A549 (cell line): Measurements from ENCODE around the gene HEG1. TPM values are rescaled to one million over a fixed set of nuclear protein-coding genes. Genes with fewer than 3 reads are reported as not detected.

Source experiments
- ATAC-seq, 2 experiments: fragments of 200-7000 bp in 1 of 2; fragments of >200 bp in 1 of 2; cut with Nextera tagmentation in 1 of 2; cut with Tn5 transposase in 1 of 2; 3 replicates each; pipeline versions ENCODE4 v1.8.0 to v1.9.1; 2018 to 2020; ENCODE audit warnings: mild to moderate bottlenecking in 1 of 2, moderate library complexity in 1 of 2
- CTCF ChIA-PET: fragments of 300-600 bp; sonication (Branson Sonifier 250); formaldehyde crosslinking; extraction: SDS; loops from one replicate; lab custom pipeline; 2021; ENCODE audit warnings: antibody characterized with exemption, inconsistent platforms; lab: Yijun Ruan, JAX
- POLR2A ChIA-PET: fragments of 350-600 bp; formaldehyde crosslinking; extraction: SDS; loops from one replicate; lab custom pipeline; 2021; ENCODE audit warnings: antibody characterized with exemption, inconsistent platforms; lab: Yijun Ruan, JAX
- DNase-seq, 2 experiments: peaks; one replicate each; pipeline versions ENCODE4 v3.0.0 to v3.0.0-alpha.2; 2011 to 2016; ENCODE audit warnings: low read depth in 1 of 2, low spot score in 1 of 2
- FAIRE-seq: peaks from 2 replicates; lab custom pipeline; 2011; peaks lifted over from hg19 to GRCh38; lab: Jason Lieb, UNC
- H3K27ac ChIP-seq, 2 experiments: fragments of >200 bp; sonication (Bioruptor Twin); formaldehyde crosslinking; 3 replicates each; pipeline ENCODE4 v1.5.1; 2016 to 2017
- H3K4me1 ChIP-seq: fragments of >200 bp; sonication (Bioruptor Twin); formaldehyde crosslinking; 3 replicates; pipeline ENCODE4 v1.6.1; 2016
- H3K4me2 ChIP-seq: fragments of >200 bp; sonication (Bioruptor Twin); formaldehyde crosslinking; 3 replicates; pipeline ENCODE4 v1.6.1; 2016
- H3K4me3 ChIP-seq: fragments of >200 bp; sonication (Bioruptor Twin); formaldehyde crosslinking; 3 replicates; pipeline ENCODE4 v1.5.1; 2016
- H3K9me3 ChIP-seq: fragments of >200 bp; sonication (Bioruptor Twin); formaldehyde crosslinking; 3 replicates; pipeline ENCODE4 v1.6.1; 2016
- CBX8 ChIP-seq: fragments of 200-600 bp; sonication (generic); IDR thresholded peaks from 2 replicates; pipeline ENCODE4 v1.6.1; 2016
- CHD2 ChIP-seq: fragments of 150-350 bp; IDR thresholded peaks from 2 replicates; pipeline ENCODE4 v1.6.1; 2014; ENCODE audit warnings: low read length; ENCODE audit not compliant: partially characterized antibody
- EP300 ChIP-seq, 2 experiments: fragments of >200 bp; sonication (Bioruptor Twin); formaldehyde crosslinking; IDR thresholded peaks; 2 replicates in 1 of 2; 3 replicates in 1 of 2; pipeline ENCODE4 v1.6.1; 2016 to 2017
- ESRRA ChIP-seq: fragments of 150-350 bp; IDR thresholded peaks from 2 replicates; pipeline ENCODE4 v1.6.1; 2014; ENCODE audit warnings: mild to moderate bottlenecking, low read length, borderline replicate concordance
- FOXS1 ChIP-seq: fragments of 250-450 bp; sonication (Bioruptor Pico); IDR thresholded peaks from 2 replicates; pipeline ENCODE4 v1.5.0; 2020; ENCODE audit warnings: mild to moderate bottlenecking, moderate library complexity
- HEYL ChIP-seq: fragments of 250-450 bp; sonication (Bioruptor Pico); IDR thresholded peaks from 2 replicates; pipeline ENCODE4 v1.8.0; 2021; ENCODE audit warnings: mild to moderate bottlenecking, moderate library complexity
- JUN ChIP-seq, 2 experiments: fragments of >200 bp; sonication (Bioruptor Twin); formaldehyde crosslinking; IDR thresholded peaks; 2 replicates in 1 of 2; 3 replicates in 1 of 2; pipeline ENCODE4 v1.6.1; 2016 to 2017
- JUNB ChIP-seq: fragments of >200 bp; sonication (Bioruptor Twin); formaldehyde crosslinking; IDR thresholded peaks from 2 replicates; pipeline ENCODE4 v1.6.1; 2016
- KDM5A ChIP-seq: fragments of 200-600 bp; sonication (generic); IDR thresholded peaks from 2 replicates; pipeline ENCODE4 v1.6.1; 2016; ENCODE audit warnings: antibody characterized with exemption, mild to moderate bottlenecking
- MYC ChIP-seq: IDR thresholded peaks from 2 replicates; pipeline ENCODE4 v1.6.1; 2012; ENCODE audit warnings: mild to moderate bottlenecking, inconsistent platforms, low read length, improper control_type of control experiment, borderline replicate concordance
- PHF8 ChIP-seq: fragments of 200-600 bp; sonication (generic); IDR thresholded peaks from 2 replicates; pipeline ENCODE4 v1.6.1; 2016; ENCODE audit warnings: low read depth, mild to moderate bottlenecking, antibody characterized with exemption, moderate library complexity, borderline replicate concordance
- POLR2A ChIP-seq: IDR thresholded peaks from 2 replicates; pipeline ENCODE4 v1.6.1; 2012; ENCODE audit warnings: mild to moderate bottlenecking, low read length
- RAD21 ChIP-seq, 2 experiments: fragments of >200 bp in 1 of 2; sonication (Bioruptor Twin) in 1 of 2; formaldehyde crosslinking in 1 of 2; IDR thresholded peaks in 1 of 2; conservative IDR thresholded peaks in 1 of 2; 2 replicates in 1 of 2; 3 replicates in 1 of 2; pipeline ENCODE4 v1.6.1; 2012 to 2018; ENCODE audit warnings: inconsistent platforms in 1 of 2
- RFX5 ChIP-seq: fragments of 450-650 bp; IDR thresholded peaks from 2 replicates; pipeline ENCODE4 v1.7.1; 2014; ENCODE audit warnings: antibody characterized with exemption, mild to moderate bottlenecking, moderate library complexity
- TP53 ChIP-seq: fragments of 250-450 bp; sonication (Bioruptor Pico); IDR thresholded peaks from 2 replicates; pipeline ENCODE4 v1.5.0; 2021; ENCODE audit warnings: mild to moderate bottlenecking, moderate library complexity
- ZC3H11A ChIP-seq: fragments of 450-650 bp; IDR thresholded peaks from 2 replicates; pipeline ENCODE4 v1.6.1; 2014; ENCODE audit warnings: antibody characterized with exemption, mild to moderate bottlenecking
- WGBS: methylation state at CpG from one replicate; pipeline ENCODE4 v1.1.6; 2017; ENCODE audit errors: missing lambda C conversion rate; 5-methylcytosine and 5-hydroxymethylcytosine counted together
- polyA plus RNA-seq, 4 experiments: library from polyadenylated mRNA; depleted of rRNA in 3 of 4; stranded (reverse); fragments of >200 nt; fragmentation: RNase III in 1 of 4; extraction: RNeasy Plus Mini Kit Qiagen cat#74134 plus additional on column Dnase treatment in 1 of 4; gene quantifications; 2 replicates in 3 of 4; 3 replicates in 1 of 4; pipeline ENCODE4 v1.2.3, GENCODE V29; 2011 to 2017
- TF ChIP-seq, protein P1 (sequence below): fragments of 250-450 bp; sonication (Bioruptor Pico); IDR thresholded peaks from 2 replicates; pipeline ENCODE4 v1.5.0; 2020; ENCODE audit warnings: low read depth, mild to moderate bottlenecking, moderate library complexity
- TF ChIP-seq, protein P2 (sequence below): fragments of >200 bp; sonication (Bioruptor Twin); formaldehyde crosslinking; IDR thresholded peaks from 3 replicates; pipeline ENCODE4 v1.5.1; 2016
- TF ChIP-seq, protein P3 (sequence below): fragments of >200 bp; sonication (Bioruptor Twin); formaldehyde crosslinking; IDR thresholded peaks from 3 replicates; pipeline ENCODE4 v1.6.1; 2016
- TF ChIP-seq, protein P4 (sequence below): fragments of 450-650 bp; IDR thresholded peaks from 2 replicates; pipeline ENCODE4 v1.6.1; 2014; ENCODE audit warnings: antibody characterized with exemption
- TF ChIP-seq, protein P5 (sequence below): fragments of 200-600 bp; sonication (generic); IDR thresholded peaks from 2 replicates; pipeline ENCODE4 v1.6.1; 2016; ENCODE audit warnings: antibody characterized with exemption, mild to moderate bottlenecking, moderate library complexity

The HEG1 gene
- polyA plus RNA-seq, 2 of the 4 experiments (the other 2 are of a cell fraction) = 5.4 to 5.6 TPM

DNA sequence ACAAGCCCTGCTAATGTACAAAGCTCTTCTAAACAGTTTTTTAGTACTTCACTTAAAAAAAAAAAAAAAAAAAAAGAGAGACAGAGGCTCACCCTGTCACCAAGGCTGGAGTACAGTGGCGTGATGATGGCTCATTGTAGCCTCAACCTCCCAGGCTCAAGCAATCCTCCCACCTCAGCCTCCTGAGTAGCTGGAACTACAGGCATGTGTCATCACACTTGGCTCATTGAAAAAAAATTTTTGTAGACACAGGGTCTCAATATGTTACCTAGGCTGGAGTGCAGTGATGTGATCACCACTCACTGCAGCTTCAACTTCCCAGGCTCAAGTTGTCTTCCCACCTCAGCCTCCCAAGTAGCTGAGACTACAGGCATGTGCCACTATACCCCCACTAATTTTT is 47.6 kb upstream of the HEG1 start (continued):
- TF ChIP-seq JUNB (no peak), JUN (IDR thresholded peaks at IDR 0.05) (no peak), FOXS1 (CRISPR knock-in tag) (no peak), PHF8 (no peak)
- TF ChIP-seq, protein P1, sequence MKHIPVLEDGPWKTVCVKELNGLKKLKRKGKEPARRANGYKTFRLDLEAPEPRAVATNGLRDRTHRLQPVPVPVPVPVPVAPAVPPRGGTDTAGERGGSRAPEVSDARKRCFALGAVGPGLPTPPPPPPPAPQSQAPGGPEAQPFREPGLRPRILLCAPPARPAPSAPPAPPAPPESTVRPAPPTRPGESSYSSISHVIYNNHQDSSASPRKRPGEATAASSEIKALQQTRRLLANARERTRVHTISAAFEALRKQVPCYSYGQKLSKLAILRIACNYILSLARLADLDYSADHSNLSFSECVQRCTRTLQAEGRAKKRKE (CRISPR knock-in tag) = no peak

DNA sequence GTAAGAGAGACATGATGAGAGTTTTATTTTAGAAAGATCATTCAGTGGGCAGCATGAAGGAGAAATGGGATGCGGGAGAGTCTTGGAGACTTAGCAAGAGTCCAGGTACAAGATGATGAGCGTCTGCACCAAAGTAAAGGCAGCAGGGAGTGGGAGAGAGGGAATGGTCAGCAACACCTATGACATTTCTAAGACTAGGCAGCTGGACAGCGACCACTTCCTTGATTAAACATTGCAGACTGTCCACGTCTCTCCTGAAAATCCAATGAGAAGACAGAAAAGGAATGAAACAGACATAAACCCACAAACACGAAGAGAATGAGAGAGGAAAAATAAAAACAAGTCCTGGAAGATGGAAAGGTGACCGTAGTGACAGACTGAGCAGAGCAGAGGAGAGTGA is 46.7 kb upstream of the HEG1 start:
- FAIRE-seq (no peak), DNase-seq (no peak), ATAC-seq (no peak)
- Histone ChIP-seq H3K4me1 (peaks cover 3% of the 10 kb centered on the region; the same call in 2 of the 3 replicates), H3K4me3 (no peak overlapping the region), H3K4me2 (no peak overlapping the region), H3K9me3 (no peaks in the 10 kb centered on the region; the same call in 1 of the 3 replicates), H3K27ac (no peak overlapping the region; a peak in 1 of 6 replicates)
- TF ChIP-seq, protein P1 (CRISPR knock-in tag) = no peak
- no peak for TF ChIP-seq POLR2A
- no peak for TF ChIP-seq CHD2
- TF ChIP-seq, protein P2, sequence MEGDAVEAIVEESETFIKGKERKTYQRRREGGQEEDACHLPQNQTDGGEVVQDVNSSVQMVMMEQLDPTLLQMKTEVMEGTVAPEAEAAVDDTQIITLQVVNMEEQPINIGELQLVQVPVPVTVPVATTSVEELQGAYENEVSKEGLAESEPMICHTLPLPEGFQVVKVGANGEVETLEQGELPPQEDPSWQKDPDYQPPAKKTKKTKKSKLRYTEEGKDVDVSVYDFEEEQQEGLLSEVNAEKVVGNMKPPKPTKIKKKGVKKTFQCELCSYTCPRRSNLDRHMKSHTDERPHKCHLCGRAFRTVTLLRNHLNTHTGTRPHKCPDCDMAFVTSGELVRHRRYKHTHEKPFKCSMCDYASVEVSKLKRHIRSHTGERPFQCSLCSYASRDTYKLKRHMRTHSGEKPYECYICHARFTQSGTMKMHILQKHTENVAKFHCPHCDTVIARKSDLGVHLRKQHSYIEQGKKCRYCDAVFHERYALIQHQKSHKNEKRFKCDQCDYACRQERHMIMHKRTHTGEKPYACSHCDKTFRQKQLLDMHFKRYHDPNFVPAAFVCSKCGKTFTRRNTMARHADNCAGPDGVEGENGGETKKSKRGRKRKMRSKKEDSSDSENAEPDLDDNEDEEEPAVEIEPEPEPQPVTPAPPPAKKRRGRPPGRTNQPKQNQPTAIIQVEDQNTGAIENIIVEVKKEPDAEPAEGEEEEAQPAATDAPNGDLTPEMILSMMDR = no peak
- TF ChIP-seq HEYL (CRISPR knock-in tag) = no peak
- TF ChIP-seq, protein P3, sequence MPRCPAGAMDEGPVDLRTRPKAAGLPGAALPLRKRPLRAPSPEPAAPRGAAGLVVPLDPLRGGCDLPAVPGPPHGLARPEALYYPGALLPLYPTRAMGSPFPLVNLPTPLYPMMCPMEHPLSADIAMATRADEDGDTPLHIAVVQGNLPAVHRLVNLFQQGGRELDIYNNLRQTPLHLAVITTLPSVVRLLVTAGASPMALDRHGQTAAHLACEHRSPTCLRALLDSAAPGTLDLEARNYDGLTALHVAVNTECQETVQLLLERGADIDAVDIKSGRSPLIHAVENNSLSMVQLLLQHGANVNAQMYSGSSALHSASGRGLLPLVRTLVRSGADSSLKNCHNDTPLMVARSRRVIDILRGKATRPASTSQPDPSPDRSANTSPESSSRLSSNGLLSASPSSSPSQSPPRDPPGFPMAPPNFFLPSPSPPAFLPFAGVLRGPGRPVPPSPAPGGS = no peak
- no peak for TF ChIP-seq RAD21 (conservative IDR thresholded peaks at IDR 0.05 in 1 of 2, IDR thresholded peaks at IDR 0.05 in 1 of 2)
- TF ChIP-seq KDM5A = no peak
- no peak for TF ChIP-seq RFX5
- no peak for TF ChIP-seq ZC3H11A
- no peak for TF ChIP-seq EP300 (IDR thresholded peaks at IDR 0.05)
- no peak for TF ChIP-seq CBX8
- TF ChIP-seq, protein P4, sequence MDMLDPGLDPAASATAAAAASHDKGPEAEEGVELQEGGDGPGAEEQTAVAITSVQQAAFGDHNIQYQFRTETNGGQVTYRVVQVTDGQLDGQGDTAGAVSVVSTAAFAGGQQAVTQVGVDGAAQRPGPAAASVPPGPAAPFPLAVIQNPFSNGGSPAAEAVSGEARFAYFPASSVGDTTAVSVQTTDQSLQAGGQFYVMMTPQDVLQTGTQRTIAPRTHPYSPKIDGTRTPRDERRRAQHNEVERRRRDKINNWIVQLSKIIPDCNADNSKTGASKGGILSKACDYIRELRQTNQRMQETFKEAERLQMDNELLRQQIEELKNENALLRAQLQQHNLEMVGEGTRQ = no peak
- TF ChIP-seq, protein P5, sequence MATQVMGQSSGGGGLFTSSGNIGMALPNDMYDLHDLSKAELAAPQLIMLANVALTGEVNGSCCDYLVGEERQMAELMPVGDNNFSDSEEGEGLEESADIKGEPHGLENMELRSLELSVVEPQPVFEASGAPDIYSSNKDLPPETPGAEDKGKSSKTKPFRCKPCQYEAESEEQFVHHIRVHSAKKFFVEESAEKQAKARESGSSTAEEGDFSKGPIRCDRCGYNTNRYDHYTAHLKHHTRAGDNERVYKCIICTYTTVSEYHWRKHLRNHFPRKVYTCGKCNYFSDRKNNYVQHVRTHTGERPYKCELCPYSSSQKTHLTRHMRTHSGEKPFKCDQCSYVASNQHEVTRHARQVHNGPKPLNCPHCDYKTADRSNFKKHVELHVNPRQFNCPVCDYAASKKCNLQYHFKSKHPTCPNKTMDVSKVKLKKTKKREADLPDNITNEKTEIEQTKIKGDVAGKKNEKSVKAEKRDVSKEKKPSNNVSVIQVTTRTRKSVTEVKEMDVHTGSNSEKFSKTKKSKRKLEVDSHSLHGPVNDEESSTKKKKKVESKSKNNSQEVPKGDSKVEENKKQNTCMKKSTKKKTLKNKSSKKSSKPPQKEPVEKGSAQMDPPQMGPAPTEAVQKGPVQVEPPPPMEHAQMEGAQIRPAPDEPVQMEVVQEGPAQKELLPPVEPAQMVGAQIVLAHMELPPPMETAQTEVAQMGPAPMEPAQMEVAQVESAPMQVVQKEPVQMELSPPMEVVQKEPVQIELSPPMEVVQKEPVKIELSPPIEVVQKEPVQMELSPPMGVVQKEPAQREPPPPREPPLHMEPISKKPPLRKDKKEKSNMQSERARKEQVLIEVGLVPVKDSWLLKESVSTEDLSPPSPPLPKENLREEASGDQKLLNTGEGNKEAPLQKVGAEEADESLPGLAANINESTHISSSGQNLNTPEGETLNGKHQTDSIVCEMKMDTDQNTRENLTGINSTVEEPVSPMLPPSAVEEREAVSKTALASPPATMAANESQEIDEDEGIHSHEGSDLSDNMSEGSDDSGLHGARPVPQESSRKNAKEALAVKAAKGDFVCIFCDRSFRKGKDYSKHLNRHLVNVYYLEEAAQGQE = no peak
- TF ChIP-seq TP53 = no peak
- no peak for TF ChIP-seq PHF8
- TF ChIP-seq ESRRA = no peak
- TF ChIP-seq MYC = no peak
- ChIA-PET CTCF (no interaction called here), POLR2A (no interaction called here)
- 77% methylated on average over 6 of the region's 6 CpGs for WGBS
